Kidney (tissue), 14 donors: ENCODE data around the gene BEX2. TPM values are rescaled to one million over a fixed set of nuclear protein-coding genes. Genes with fewer than 3 reads are reported as not detected.

Source experiments
- DNase-seq, 5 donors: peaks; one replicate each; pipeline ENCODE4 v3.0.0-alpha.2; 2013 to 2020
- FAIRE-seq: peaks from 2 replicates; lab custom pipeline; 2012; peaks lifted over from hg19 to GRCh38; lab: Jason Lieb, UNC
- H3K27ac ChIP-seq, 2 donors: one replicate each; pipeline ENCODE4 v1.7.0; 2013; ENCODE audit warnings: low read depth in 2 of 2, low read length in 2 of 2, inconsistent platforms in 1 of 2
- H3K27me3 ChIP-seq: one replicate; pipeline ENCODE4 v1.7.1; 2013; ENCODE audit warnings: low read length, inconsistent platforms; ENCODE audit not compliant: control insufficient read depth, insufficient read depth
- H3K36me3 ChIP-seq, 3 donors: one replicate each; pipeline versions ENCODE4 v1.7.0 to v1.7.1; 2013; ENCODE audit warnings: low read length in 3 of 3, control low read depth in 1 of 3, inconsistent platforms in 1 of 3; ENCODE audit not compliant: insufficient read depth in 3 of 3, control insufficient read depth in 2 of 3
- H3K4me1 ChIP-seq, 3 donors: one replicate each; pipeline versions ENCODE4 v1.7.0 to v1.7.1; 2013; ENCODE audit warnings: low read length in 3 of 3, inconsistent platforms in 1 of 3, low read depth in 1 of 3; ENCODE audit not compliant: control insufficient read depth in 2 of 3, insufficient read depth in 2 of 3
- H3K4me3 ChIP-seq, 3 donors: one replicate each; pipeline versions ENCODE4 v1.7.0 to v1.8.1; 2013; ENCODE audit warnings: low read length in 3 of 3, control low read depth in 1 of 3, inconsistent platforms in 1 of 3
- H3K9ac ChIP-seq, 3 donors: one replicate each; pipeline versions ENCODE4 v1.7.0 to v1.7.1; 2013; ENCODE audit warnings: low read length in 3 of 3, control low read depth in 1 of 3, inconsistent platforms in 1 of 3
- H3K9me3 ChIP-seq, 3 donors: one replicate each; pipeline versions ENCODE4 v1.7.0 to v1.7.1; 2013; ENCODE audit warnings: low read length in 3 of 3, control low read depth in 1 of 3, inconsistent platforms in 1 of 3; ENCODE audit not compliant: control insufficient read depth in 2 of 3, insufficient read depth in 1 of 3
- CTCF ChIP-seq: IDR thresholded peaks from 3 replicates; pipeline ENCODE4 v1.5.1; 2012; ENCODE audit warnings: mild to moderate bottlenecking, moderate library complexity, borderline replicate concordance; ENCODE audit not compliant: insufficient read depth; ENCODE audit errors: extremely low read depth
- intact Hi-C: fragments of 100-400 bp; cut with DNase I; formaldehyde crosslinking; loops from one replicate; pipeline ENCODE4 v1.11.1; 2022
- polyA plus RNA-seq: library from polyadenylated mRNA; stranded (reverse); fragments of 350-450 nt; fragmentation: Illumina TruSeq; extraction: RNeasy Lipid Tissue Mini Kit (QIAGEN cat#74804); gene quantifications from one replicate; pipeline ENCODE4 v1.2.3, GENCODE V29; 2014; ENCODE audit warnings: low read depth, low replicate concordance; ENCODE audit not compliant: insufficient read depth
- total RNA-seq: library from RNA; stranded (reverse); fragmentation: NEBNext Ultra II Directional; extraction: Animal tissue kit (Norgen Biotek cat#: 25700); gene quantifications from one replicate; pipeline ENCODE4 v1.2.1, GENCODE V29; 2021
- donor health status: control.
- donor health status: control.
- donor health status: control.
- donor health status: control.
- donor health status: control.
- donor health status: DM: yes; HTN: yes; CAD: no.
- donor health status: Normal renal cell carcinoma (clear cell type).

The BEX2 gene
- total and polyA plus RNA-seq, 2 donors from 2014 or later, result 34.7 to 130 TPM

GRCh38 chrX:103279624-103280023 lies 31.2 kb downstream of the BEX2 start:
- no peaks in the 10 kb centered on the region for H3K9me3 ChIP-seq
- H3K4me3 ChIP-seq, result no peak overlapping the region
- no peak overlapping the region for H3K9ac ChIP-seq
- H3K4me1 ChIP-seq, result no peaks in the 10 kb centered on the region
- intact Hi-C loops, result no loop called here
- H3K27me3 ChIP-seq, result no peaks in the 10 kb centered on the region
- no peak overlapping the region for H3K27ac ChIP-seq
- no peak for FAIRE-seq
- DNase-seq, result no peak
- TF ChIP-seq CTCF, result no peak
- H3K36me3 ChIP-seq, result no peaks in the 10 kb centered on the region

GRCh38 chrX:103276581-103277002 lies 34.2 kb downstream of the BEX2 start, which contains the start of gene TCEAL5:
TCEAL5 (minus strand) TSS chrX:103276750; CDS start chrX:103274563, 2,187 bp downstream.
- no peaks in the 10 kb centered on the region for H3K4me1 ChIP-seq
- no peaks in the 10 kb centered on the region for H3K9me3 ChIP-seq
- DNase-seq (peak in 4 of 5 donors; percentile 65 to 82 (median 72)), FAIRE-seq (no peak)
- peak within 1 kb of the TSS in 1 of 3 donors; percentile 36 for H3K9ac ChIP-seq
- H3K27me3 ChIP-seq, result peaks cover 2% of the 10 kb centered on the region
- intact Hi-C loops, result no loop called here
- H3K36me3 ChIP-seq, result no peaks in the 10 kb centered on the region
- peak within 1 kb of the TSS in 2 of 3 donors; percentile 5 to 73 for H3K4me3 ChIP-seq
- TF ChIP-seq CTCF, result no peak
- no peak within 1 kb of the TSS for H3K27ac ChIP-seq

GRCh38 chrX:103275947-103276567 lies 34.7 kb downstream of the BEX2 start:
- peak overlapping the region in 2 of 3 donors; percentile 5 to 73 for H3K4me3 ChIP-seq
- H3K27me3 ChIP-seq, result peaks cover 2% of the 10 kb centered on the region
- DNase-seq (peak in 4 of 5 donors; percentile 11 to 47 (median 26)), FAIRE-seq (no peak)
- H3K4me1 ChIP-seq, result no peaks in the 10 kb centered on the region
- intact Hi-C loops, result no loop called here
- no peak for TF ChIP-seq CTCF
- H3K36me3 ChIP-seq, result no peaks in the 10 kb centered on the region
- H3K9me3 ChIP-seq, result no peaks in the 10 kb centered on the region
- peak overlapping the region in 1 of 3 donors; percentile 36 for H3K9ac ChIP-seq
- no peak overlapping the region for H3K27ac ChIP-seq
